ENCODE results near the gene GALNT16. TPM values are rescaled to one million over a fixed set of nuclear protein-coding genes. Genes with fewer than 3 reads are reported as not detected.

Gene GALNT16
- total RNA-seq, 2 experiments from 2014 or later: not detected

DNA sequence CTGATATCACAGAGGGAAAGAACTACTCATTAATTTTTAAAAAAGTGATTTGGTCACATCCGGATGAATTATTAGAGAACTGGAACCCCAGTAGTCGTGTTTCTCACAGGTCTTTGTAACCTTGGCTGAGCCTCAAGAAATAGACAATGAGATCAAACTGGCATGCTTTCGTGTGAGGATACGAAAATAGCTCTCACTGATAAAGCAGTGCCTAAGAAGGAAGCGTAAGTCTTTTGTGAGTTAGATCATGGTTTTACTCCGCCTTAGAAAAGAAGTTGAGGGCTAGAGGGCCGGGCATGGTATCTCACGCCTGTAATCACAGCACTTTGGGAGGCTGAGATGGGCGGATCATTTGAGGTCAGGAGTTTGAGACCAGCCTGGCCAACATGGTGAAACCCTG lies 33.8 kb upstream of the GALNT16 start:
- H3K27ac Mint-ChIP-seq: no peak overlapping the region
- H3K27me3 ChIP-seq (ENCODE audit: control insufficient read depth in 1 of 2, insufficient read depth in 2 of 2, low read length in 2 of 2): no peaks in the 10 kb centered on the region
- DNase-seq (no peak), ATAC-seq (ENCODE audit: poor library complexity) (no peak)
- TF ChIP-seq, protein P1, sequence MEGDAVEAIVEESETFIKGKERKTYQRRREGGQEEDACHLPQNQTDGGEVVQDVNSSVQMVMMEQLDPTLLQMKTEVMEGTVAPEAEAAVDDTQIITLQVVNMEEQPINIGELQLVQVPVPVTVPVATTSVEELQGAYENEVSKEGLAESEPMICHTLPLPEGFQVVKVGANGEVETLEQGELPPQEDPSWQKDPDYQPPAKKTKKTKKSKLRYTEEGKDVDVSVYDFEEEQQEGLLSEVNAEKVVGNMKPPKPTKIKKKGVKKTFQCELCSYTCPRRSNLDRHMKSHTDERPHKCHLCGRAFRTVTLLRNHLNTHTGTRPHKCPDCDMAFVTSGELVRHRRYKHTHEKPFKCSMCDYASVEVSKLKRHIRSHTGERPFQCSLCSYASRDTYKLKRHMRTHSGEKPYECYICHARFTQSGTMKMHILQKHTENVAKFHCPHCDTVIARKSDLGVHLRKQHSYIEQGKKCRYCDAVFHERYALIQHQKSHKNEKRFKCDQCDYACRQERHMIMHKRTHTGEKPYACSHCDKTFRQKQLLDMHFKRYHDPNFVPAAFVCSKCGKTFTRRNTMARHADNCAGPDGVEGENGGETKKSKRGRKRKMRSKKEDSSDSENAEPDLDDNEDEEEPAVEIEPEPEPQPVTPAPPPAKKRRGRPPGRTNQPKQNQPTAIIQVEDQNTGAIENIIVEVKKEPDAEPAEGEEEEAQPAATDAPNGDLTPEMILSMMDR (IDR thresholded peaks at IDR 0.05): no peak
- peaks cover 47% of the 10 kb centered on the region for H3K36me3 Mint-ChIP-seq (ENCODE audit: low read depth)
- H3K4me1 ChIP-seq (ENCODE audit: insufficient read depth, low read length): no peaks in the 10 kb centered on the region
- no peaks in the 10 kb centered on the region for H3K9me3 ChIP-seq (ENCODE audit: control insufficient read depth in 1 of 2, insufficient read depth in 1 of 2, low read length in 2 of 2)
- ChIA-PET POLR2A (no interaction called here), CTCF (no interaction called here)
- H3K4me3 ChIP-seq (ENCODE audit: low read length): no peak overlapping the region
- intact Hi-C loops (cut with DNase I, micrococcal nuclease): no loop called here
- H3K27me3 Mint-ChIP-seq: no peaks in the 10 kb centered on the region
- H3K4me3 Mint-ChIP-seq: no peak overlapping the region
- no peaks in the 10 kb centered on the region for H3K4me1 Mint-ChIP-seq (ENCODE audit: low read depth)
- H3K9me3 Mint-ChIP-seq: no peaks in the 10 kb centered on the region
- no peak overlapping the region for H3K27ac ChIP-seq (ENCODE audit: low read depth in 1 of 2, low read length in 2 of 2)
- H3K36me3 ChIP-seq (ENCODE audit: insufficient read depth, low read length): peaks cover 14% of the 10 kb centered on the region

DNA sequence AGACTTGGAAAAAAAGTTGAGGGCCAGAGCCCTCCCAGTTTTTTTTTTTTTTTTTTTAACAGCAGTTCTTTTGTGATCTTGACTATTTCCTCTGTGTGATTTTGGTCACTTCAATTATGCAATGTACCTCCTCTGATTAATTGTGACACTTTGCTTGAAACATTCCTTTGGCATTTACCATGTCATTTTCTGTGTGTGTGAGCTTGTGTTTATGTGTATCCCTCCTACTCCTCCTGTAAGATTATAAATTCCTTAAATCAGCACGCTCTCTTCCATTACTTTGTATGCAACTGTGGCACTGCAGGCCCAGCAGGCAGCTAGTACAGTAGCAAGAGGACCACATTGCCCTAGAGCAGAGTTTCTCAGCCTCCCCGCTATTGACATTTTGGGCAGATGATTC lies 33.2 kb upstream of the GALNT16 start:
- Histone ChIP-seq H3K27ac (ENCODE audit: low read depth in 1 of 2, low read length in 2 of 2) (no peak overlapping the region), H3K36me3 (ENCODE audit: insufficient read depth, low read length) (peaks cover 14% of the 10 kb centered on the region), H3K27me3 (ENCODE audit: control insufficient read depth in 1 of 2, insufficient read depth in 2 of 2, low read length in 2 of 2) (no peaks in the 10 kb centered on the region), H3K4me1 (ENCODE audit: insufficient read depth, low read length) (no peaks in the 10 kb centered on the region), H3K9me3 (ENCODE audit: control insufficient read depth in 1 of 2, insufficient read depth in 1 of 2, low read length in 2 of 2) (no peaks in the 10 kb centered on the region), H3K4me3 (ENCODE audit: low read length) (no peak overlapping the region)
- intact Hi-C loops (cut with DNase I, micrococcal nuclease): no loop called here
- TF ChIP-seq, protein P1 (IDR thresholded peaks at IDR 0.05): no peak
- H3K27ac Mint-ChIP-seq: no peak overlapping the region
- no peaks in the 10 kb centered on the region for H3K9me3 Mint-ChIP-seq
- H3K27me3 Mint-ChIP-seq: no peaks in the 10 kb centered on the region
- POLR2A ChIA-PET: no interaction called here
- H3K4me3 Mint-ChIP-seq: no peak overlapping the region
- H3K4me1 Mint-ChIP-seq (ENCODE audit: low read depth): no peaks in the 10 kb centered on the region
- CTCF ChIA-PET: interaction anchor here (0.6 kb wide), 1 partner anchor 14 kb away, joined by 3 read pairs; no protein-coding TSS in a partner anchor
- peaks cover 52% of the 10 kb centered on the region for H3K36me3 Mint-ChIP-seq (ENCODE audit: low read depth)
- ATAC-seq (ENCODE audit: poor library complexity) (no peak), DNase-seq (no peak)

DNA sequence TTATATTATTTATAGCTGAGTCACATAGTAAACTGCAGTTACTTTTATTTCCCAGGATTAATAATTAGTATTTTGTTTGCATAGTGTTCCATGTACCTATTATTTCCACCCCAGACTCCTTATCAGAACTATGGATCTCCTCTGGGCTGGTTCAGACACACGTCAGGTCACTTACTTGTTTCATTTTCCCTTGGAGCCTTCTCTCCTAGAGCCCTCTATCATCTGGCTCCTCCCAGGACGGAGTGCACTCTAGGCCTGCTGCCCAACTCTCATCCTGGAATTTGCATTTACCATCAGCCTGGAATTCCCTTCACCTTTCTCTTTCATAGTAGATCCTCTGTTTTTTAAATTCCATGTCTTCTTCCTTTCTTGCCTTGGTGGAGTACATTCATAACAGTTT lies 28.5 kb upstream of the GALNT16 start:
- Histone ChIP-seq H3K9me3 (ENCODE audit: control insufficient read depth in 1 of 2, insufficient read depth in 1 of 2, low read length in 2 of 2) (no peaks in the 10 kb centered on the region), H3K4me3 (ENCODE audit: low read length) (no peak overlapping the region), H3K4me1 (ENCODE audit: insufficient read depth, low read length) (no peaks in the 10 kb centered on the region), H3K27ac (ENCODE audit: low read depth in 1 of 2, low read length in 2 of 2) (no peak overlapping the region), H3K36me3 (ENCODE audit: insufficient read depth, low read length) (peaks cover 24% of the 10 kb centered on the region), H3K27me3 (ENCODE audit: control insufficient read depth in 1 of 2, insufficient read depth in 2 of 2, low read length in 2 of 2) (no peaks in the 10 kb centered on the region)
- Mint-ChIP-seq H3K9me3 (no peaks in the 10 kb centered on the region), H3K27ac (no peak overlapping the region), H3K36me3 (ENCODE audit: low read depth) (peaks cover 75% of the 10 kb centered on the region), H3K4me3 (no peak overlapping the region), H3K27me3 (no peaks in the 10 kb centered on the region), H3K4me1 (ENCODE audit: low read depth) (no peaks in the 10 kb centered on the region)
- ATAC-seq (ENCODE audit: poor library complexity) (no peak), DNase-seq (no peak)
- CTCF ChIA-PET: no interaction called here
- TF ChIP-seq, protein P1 (IDR thresholded peaks at IDR 0.05): no peak
- intact Hi-C loops (cut with DNase I, micrococcal nuclease): no loop called here
- POLR2A ChIA-PET: no interaction called here

Data from CD4-positive, alpha-beta T cell (primary cell).